ENCODE data around the gene AFMID. TPM values are rescaled to one million over a fixed set of nuclear protein-coding genes. Genes with fewer than 3 reads are reported as not detected.

AFMID gene
- total RNA-seq, 1 experiment from 2014 or later, result 59.3 TPM

- ATAC-seq, result peak; percentile 88
- BruUV-seq (replicated peaks), result no TSS peak
- TF ChIP-seq SIN3A (IDR thresholded peaks at IDR 0.05; ENCODE audit: borderline replicate concordance, insufficient read depth, low read depth, low read length) (no peak), REST (IDR thresholded peaks at IDR 0.05; ENCODE audit: insufficient read depth in 1 of 2, low read depth in 2 of 2, low read length in 1 of 2) (no peak), POLR2AphosphoS5 (IDR thresholded peaks at IDR 0.05; ENCODE audit: low read depth, low read length) (peak; percentile 82), TCF7L2 (IDR thresholded peaks at IDR 0.05; ENCODE audit: low read depth, low read length) (no peak)
These were observed 46.8 kb upstream of the AFMID start for GRCh38 chr17:78140169-78141051.

DNA sequence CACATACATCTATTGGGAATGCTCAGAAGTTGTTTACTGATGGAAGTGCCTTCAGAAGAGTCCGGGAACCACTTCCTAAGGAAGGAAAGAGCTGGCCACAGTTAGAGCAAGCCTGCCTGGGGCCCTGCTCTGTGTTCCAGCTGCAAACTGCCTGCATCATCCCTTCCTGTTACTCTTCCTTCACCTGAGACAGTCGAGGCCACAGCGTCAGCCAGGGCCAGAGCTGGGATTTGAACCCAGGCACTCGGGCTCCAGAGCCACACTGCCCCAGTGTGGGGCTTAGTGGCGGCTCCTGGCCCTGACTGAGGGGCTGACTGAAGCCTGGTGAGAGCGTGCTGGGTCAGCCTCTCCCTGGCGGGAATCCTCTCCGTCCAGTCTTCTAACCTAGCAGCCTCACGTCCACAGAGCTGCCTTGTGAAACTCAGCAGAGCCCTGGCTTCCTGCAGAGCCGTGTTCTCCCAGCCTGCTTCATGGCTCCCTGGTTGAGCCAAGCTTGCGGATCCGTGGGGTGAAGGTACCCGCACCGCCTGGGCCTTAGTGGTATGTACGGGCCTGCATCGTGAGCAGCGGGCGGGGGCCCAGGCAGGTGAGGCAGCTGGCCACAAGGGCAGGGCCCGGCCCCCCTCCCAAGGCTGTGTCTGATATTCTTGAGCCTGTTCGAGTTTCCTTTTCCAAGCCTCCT is 45.6 kb upstream of the AFMID start:
- Histone ChIP-seq H3K36me3 (ENCODE audit: control insufficient read depth, insufficient read depth, low read length) (no peaks in the 10 kb centered on the region), H3K4me1 (ENCODE audit: control insufficient read depth, insufficient read depth, low read length) (peaks cover 39% of the 10 kb centered on the region), H3K9me3 (ENCODE audit: control insufficient read depth, insufficient read depth, low read depth, low read length) (no peaks in the 10 kb centered on the region), H3K4me3 (ENCODE audit: low read depth in 2 of 2, low read length in 2 of 2) (peak overlapping the region in 1 of 2 experiments; percentile 48; a peak in 2 of 4 replicates), H3K27me3 (ENCODE audit: control insufficient read depth, insufficient read depth, low read length) (no peaks in the 10 kb centered on the region), H3K27ac (ENCODE audit: low read length) (peak overlapping the region; percentile 62)
- no peak for ATAC-seq
- BruUV-seq (replicated peaks), result no TSS peak
- DNase-seq (ENCODE audit: low read depth, low spot score), result no peak
- in situ Hi-C loops (cut with HindIII; ENCODE audit: low pct_unique_long_range_greater_than_20kb, low sequenced_read_pairs) (no loop called here), intact Hi-C loops (cut with micrococcal nuclease; ENCODE audit: unreplicated experiment) (no loop called here)
- TF ChIP-seq REST (IDR thresholded peaks at IDR 0.05; ENCODE audit: insufficient read depth in 1 of 2, low read depth in 2 of 2, low read length in 1 of 2), result no peak
- no peak for TF ChIP-seq SIN3A (IDR thresholded peaks at IDR 0.05; ENCODE audit: borderline replicate concordance, insufficient read depth, low read depth, low read length)
- ChIA-PET CTCF (interaction anchor here (0.5 kb wide), 1 partner anchor 31 kb away, joined by 3 read pairs; no protein-coding TSS in a partner anchor), POLR2A (interaction anchor here (0.5 to 1.2 kb wide), 2 partner anchors 28 to 1405 kb away, joined by 3 read pairs; no protein-coding TSS in a partner anchor)

More at GRCh38 chr17:78140169-78141051, 46.8 kb upstream of the AFMID start:
- Histone ChIP-seq H3K9me3 (ENCODE audit: control insufficient read depth, insufficient read depth, low read depth, low read length) (no peaks in the 10 kb centered on the region), H3K4me3 (ENCODE audit: low read depth in 2 of 2, low read length in 2 of 2) (peak overlapping the region; percentile 42 to 48), H3K27me3 (ENCODE audit: control insufficient read depth, insufficient read depth, low read length) (no peaks in the 10 kb centered on the region), H3K27ac (ENCODE audit: low read length) (peak overlapping the region; percentile 62), H3K36me3 (ENCODE audit: control insufficient read depth, insufficient read depth, low read length) (no peaks in the 10 kb centered on the region), H3K4me1 (ENCODE audit: control insufficient read depth, insufficient read depth, low read length) (peaks cover 35% of the 10 kb centered on the region)
- CTCF ChIA-PET, result interaction anchor here (0.5 to 1.2 kb wide), 5 partner anchors 15 to 316 kb away, joined by 3 to 5 read pairs (median 3); no protein-coding TSS in a partner anchor
- POLR2A ChIA-PET, result interaction anchor here (0.6 to 0.7 kb wide), 2 partner anchors 16 to 211 kb away, joined by 3 to 5 read pairs; no protein-coding TSS in a partner anchor
- DNase-seq (ENCODE audit: low read depth, low spot score), result peak; percentile 77
- intact Hi-C loops (cut with micrococcal nuclease; ENCODE audit: unreplicated experiment), result no loop called here
- in situ Hi-C loops (cut with HindIII; ENCODE audit: low pct_unique_long_range_greater_than_20kb, low sequenced_read_pairs), result no loop called here
